ENCODE results near the gene TSSK1B.
"Not testable (repeated sequence)": the region's sequence is repeated elsewhere in the genome, so short reads cannot be mapped to it uniquely, and the experiment has no call there.

The TSSK1B gene

GRCh38 chr5:113434889-113435288, at the start of gene TSSK1B:
TSSK1B (minus strand) TSS chr5:113434989; CDS start chr5:113434839, 150 bp downstream.
- no peak for DNase-seq (ENCODE audit: low read depth)

GRCh38 chr5:113480243-113480642, 45.5 kb upstream of the TSSK1B start:
- DNase-seq (ENCODE audit: low read depth): no peak

GRCh38 chr5:113478691-113479090, 43.9 kb upstream of the TSSK1B start:
- no peak for DNase-seq (ENCODE audit: low read depth)

GRCh38 chr5:113474100-113474728, 39.4 kb upstream of the TSSK1B start:
- no peak for DNase-seq (ENCODE audit: low read depth)

GRCh38 chr5:113463032-113463431, 28.2 kb upstream of the TSSK1B start:
- no peak for DNase-seq (ENCODE audit: low read depth)

GRCh38 chr5:113457106-113457505, 22.3 kb upstream of the TSSK1B start:
- not testable (repeated sequence) for DNase-seq (ENCODE audit: low read depth)

- no peak for DNase-seq (ENCODE audit: low read depth)
These were observed 18.2 kb upstream of the TSSK1B start for GRCh38 chr5:113452941-113453340.

- DNase-seq (ENCODE audit: low read depth): no peak
These were observed 17.0 kb upstream of the TSSK1B start for GRCh38 chr5:113451797-113452196.

- no peak for DNase-seq (ENCODE audit: low read depth)
These were observed 16.1 kb upstream of the TSSK1B start for GRCh38 chr5:113450929-113451328.

GRCh38 chr5:113450462-113450861, 15.7 kb upstream of the TSSK1B start:
- no peak for DNase-seq (ENCODE audit: low read depth)

GRCh38 chr5:113448252-113448651, 13.5 kb upstream of the TSSK1B start:
- DNase-seq (ENCODE audit: low read depth): no peak

- no peak for DNase-seq (ENCODE audit: low read depth)
These were observed 12.8 kb upstream of the TSSK1B start for GRCh38 chr5:113447498-113448050.

- no peak for DNase-seq (ENCODE audit: low read depth)
These were observed 11.7 kb upstream of the TSSK1B start for GRCh38 chr5:113446358-113446927.

GRCh38 chr5:113437111-113437510, 2.3 kb upstream of the TSSK1B start:
- no peak for DNase-seq (ENCODE audit: low read depth)

- DNase-seq (ENCODE audit: low read depth): no peak
These were observed 786 bp upstream of the TSSK1B start for GRCh38 chr5:113435575-113435974.

GRCh38 chr5:113433862-113434612, 752 bp downstream of the TSSK1B start:
- DNase-seq (ENCODE audit: low read depth): no peak

GRCh38 chr5:113433071-113433470, 1.7 kb downstream of the TSSK1B start:
- DNase-seq (ENCODE audit: low read depth): no peak

- no peak for DNase-seq (ENCODE audit: low read depth)
These were observed 6.8 kb downstream of the TSSK1B start for GRCh38 chr5:113427871-113428574.

GRCh38 chr5:113425909-113426308, 8.9 kb downstream of the TSSK1B start:
- DNase-seq (ENCODE audit: low read depth): no peak

GRCh38 chr5:113421693-113422092, 13.1 kb downstream of the TSSK1B start:
- DNase-seq (ENCODE audit: low read depth): no peak

- DNase-seq (ENCODE audit: low read depth): no peak
These were observed 29.3 kb downstream of the TSSK1B start for GRCh38 chr5:113405530-113405929.

GRCh38 chr5:113404269-113404668, 30.5 kb downstream of the TSSK1B start:
- DNase-seq (ENCODE audit: low read depth): no peak
